ENCODE measurements around the gene ARSH.
"Not testable (repeated sequence)": the region's sequence is repeated elsewhere in the genome, so short reads cannot be mapped to it uniquely, and the experiment has no call there.

Gene ARSH

DNA sequence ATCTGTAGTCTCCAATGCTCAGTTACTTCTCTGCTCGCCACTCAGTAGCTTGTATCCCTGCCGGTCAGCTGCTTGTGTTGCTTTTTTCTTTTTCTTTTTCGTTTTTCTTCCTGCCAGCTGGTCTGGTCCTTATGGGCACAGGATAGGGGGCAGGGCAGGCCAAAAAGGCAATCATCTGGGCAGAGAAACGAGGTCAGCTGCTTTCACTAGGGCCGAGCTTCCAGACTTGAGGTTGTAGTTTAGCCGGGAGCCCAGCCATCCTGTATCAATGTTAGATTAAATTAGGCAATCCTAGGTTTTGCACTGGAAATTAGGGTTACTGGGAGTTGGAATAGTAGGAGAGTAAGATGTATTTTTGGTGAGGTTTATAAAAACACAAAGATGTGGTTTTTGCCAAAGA is 38.3 kb downstream of the ARSH start:
- Histone ChIP-seq H3K9me3 (ENCODE audit: control insufficient read depth in 1 of 2, low read length in 2 of 2) (no peaks in the 10 kb centered on the region), H3K27me3 (ENCODE audit: low read depth, low read length) (no peaks in the 10 kb centered on the region), H3K4me1 (ENCODE audit: control insufficient read depth in 1 of 2, insufficient read depth in 2 of 2, low read length in 2 of 2) (no peaks in the 10 kb centered on the region), H3K27ac (ENCODE audit: low read length) (no peak overlapping the region), H3K36me3 (ENCODE audit: control insufficient read depth in 1 of 2, insufficient read depth in 2 of 2, low read length in 2 of 2) (no peaks in the 10 kb centered on the region), H3K4me3 (ENCODE audit: low read depth in 1 of 2, low read length in 2 of 2) (no peak overlapping the region)

DNA sequence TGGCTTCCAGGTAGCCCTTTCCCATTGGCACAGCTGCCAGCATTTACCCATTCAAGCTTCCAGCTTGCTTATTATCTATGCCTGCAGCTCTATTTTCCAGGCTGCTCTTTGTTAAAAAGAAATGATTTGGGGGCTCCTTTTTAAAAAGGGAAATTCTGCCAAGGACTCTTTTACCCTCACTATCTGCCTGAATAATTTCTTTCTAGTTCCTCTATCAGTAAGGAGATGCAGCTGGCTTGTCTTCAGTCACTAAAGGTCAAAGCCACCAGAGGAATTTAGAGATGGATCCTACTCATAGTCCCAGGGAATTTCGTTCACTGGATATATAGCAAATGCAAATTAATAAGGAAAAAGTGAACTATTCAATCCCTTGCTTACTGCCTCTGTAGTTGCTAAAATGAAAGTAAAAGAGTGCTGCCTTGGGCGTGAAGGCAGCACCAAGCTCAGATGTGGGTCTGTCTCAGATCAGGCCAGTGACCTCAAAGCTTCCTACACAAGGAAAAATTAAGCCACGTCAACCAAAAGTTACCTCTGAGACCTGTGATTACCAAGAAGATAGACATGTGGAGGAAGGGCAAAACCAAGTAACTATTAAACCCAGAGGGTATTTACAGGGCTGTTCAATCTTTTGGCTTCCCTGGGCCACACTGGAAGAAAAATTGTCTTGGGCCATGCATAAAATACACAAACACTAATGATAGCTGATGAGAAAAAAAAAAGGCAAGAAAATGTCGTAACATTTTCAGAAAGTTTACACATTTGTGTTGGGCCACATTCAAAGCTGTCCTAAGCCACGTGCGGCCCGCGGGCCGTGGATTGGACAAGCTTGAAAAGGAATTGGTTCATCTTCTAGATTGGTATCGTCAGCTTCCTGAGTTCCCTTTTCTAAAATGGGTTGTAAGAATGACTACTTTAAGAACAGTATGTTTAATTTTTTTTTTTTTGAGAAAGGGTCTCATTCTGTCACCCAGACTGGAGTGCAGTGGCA is 40.2 kb downstream of the ARSH start:
- Histone ChIP-seq H3K27me3 (ENCODE audit: low read depth, low read length) (no peaks in the 10 kb centered on the region), H3K9me3 (ENCODE audit: control insufficient read depth in 1 of 2, low read length in 2 of 2) (no peaks in the 10 kb centered on the region), H3K4me3 (ENCODE audit: low read depth in 1 of 2, low read length in 2 of 2) (no peak overlapping the region), H3K27ac (ENCODE audit: low read length) (no peak overlapping the region), H3K36me3 (ENCODE audit: control insufficient read depth in 1 of 2, insufficient read depth in 2 of 2, low read length in 2 of 2) (no peaks in the 10 kb centered on the region), H3K4me1 (ENCODE audit: control insufficient read depth in 1 of 2, insufficient read depth in 2 of 2, low read length in 2 of 2) (no peaks in the 10 kb centered on the region)

DNA sequence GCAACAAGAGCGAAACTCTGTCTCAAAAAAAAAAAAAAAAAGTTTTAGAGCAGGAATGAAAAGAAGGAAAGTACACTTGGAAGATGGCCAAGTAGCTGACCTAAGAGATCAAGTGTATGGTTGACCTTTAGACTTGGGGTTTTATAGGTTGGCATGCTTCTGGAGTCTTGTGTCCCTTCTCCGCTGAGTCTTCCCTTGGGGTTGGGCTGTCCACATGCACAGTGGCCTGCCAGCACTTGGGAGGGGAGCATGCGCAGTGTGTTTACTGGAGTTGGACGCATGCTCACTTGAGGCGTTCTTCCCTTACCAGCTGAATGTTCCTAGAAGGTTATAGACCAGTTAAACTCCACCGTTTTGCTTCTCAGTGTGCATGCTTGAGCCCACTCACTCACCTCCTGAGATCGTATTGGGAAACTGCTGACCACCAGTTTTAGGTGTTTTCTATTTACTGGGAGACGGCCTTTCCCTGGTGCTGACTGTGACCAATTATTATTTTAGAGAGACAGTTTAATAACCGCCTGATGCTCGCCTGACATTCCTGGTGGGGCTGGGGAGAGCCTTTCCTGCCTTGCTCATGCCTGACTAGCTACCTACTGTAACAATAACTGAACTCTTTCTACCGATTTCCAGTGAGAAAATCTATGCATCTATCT is 44.3 kb downstream of the ARSH start:
- H3K4me3 ChIP-seq (ENCODE audit: low read depth in 1 of 2, low read length in 2 of 2); H3K36me3 ChIP-seq (ENCODE audit: control insufficient read depth in 1 of 2, insufficient read depth in 2 of 2, low read length in 2 of 2); H3K27me3 ChIP-seq (ENCODE audit: low read depth, low read length); H3K27ac ChIP-seq (ENCODE audit: low read length); H3K4me1 ChIP-seq (ENCODE audit: control insufficient read depth in 1 of 2, insufficient read depth in 2 of 2, low read length in 2 of 2); H3K9me3 ChIP-seq (ENCODE audit: control insufficient read depth in 1 of 2, low read length in 2 of 2): not testable (repeated sequence)

DNA sequence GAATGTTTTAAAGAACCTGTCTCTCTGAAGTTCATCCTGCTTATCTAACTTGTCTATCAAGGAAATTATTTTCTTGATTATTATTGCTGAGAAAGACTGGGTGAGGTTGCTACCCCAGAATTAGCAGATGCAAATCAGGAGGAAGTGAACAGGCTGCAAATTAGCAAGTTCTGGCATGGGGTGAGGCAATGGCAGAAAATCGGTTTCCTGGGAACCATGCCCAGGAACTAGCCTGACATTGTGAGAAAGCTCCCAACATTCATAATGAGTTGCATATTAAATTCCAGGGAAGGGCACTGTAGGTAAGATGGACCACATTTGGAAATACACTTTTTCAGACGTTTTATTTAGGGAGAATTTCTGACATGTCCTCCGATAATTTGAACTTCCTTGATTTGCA is 46.5 kb downstream of the ARSH start:
- no peak overlapping the region for H3K4me3 ChIP-seq (ENCODE audit: low read depth in 1 of 2, low read length in 2 of 2)
- no peak overlapping the region for H3K27ac ChIP-seq (ENCODE audit: low read length)
- no peaks in the 10 kb centered on the region for H3K36me3 ChIP-seq (ENCODE audit: control insufficient read depth in 1 of 2, insufficient read depth in 2 of 2, low read length in 2 of 2)
- H3K4me1 ChIP-seq (ENCODE audit: control insufficient read depth in 1 of 2, insufficient read depth in 2 of 2, low read length in 2 of 2) = no peaks in the 10 kb centered on the region
- no peaks in the 10 kb centered on the region for H3K9me3 ChIP-seq (ENCODE audit: control insufficient read depth in 1 of 2, low read length in 2 of 2)
- H3K27me3 ChIP-seq (ENCODE audit: low read depth, low read length) = no peaks in the 10 kb centered on the region

DNA sequence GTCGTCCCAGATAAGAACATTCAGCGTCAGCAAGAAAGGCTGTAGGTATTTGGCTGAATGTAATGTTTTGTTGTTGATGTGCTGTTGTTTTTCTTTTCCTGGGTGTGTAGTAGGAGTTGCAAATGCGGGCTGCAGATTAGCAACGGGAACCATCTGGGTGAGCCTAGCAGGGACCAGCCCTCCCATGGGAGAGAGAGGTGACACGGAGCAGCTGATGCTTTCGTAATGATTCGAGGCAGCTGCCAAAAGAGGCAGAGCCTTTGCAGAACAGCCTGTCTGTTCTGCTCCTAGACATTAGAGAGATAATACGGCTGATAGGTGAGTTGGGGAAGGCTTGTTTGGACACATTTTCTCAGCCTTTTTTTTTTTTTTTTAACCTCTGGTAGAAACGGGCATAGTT is 60.2 kb downstream of the ARSH start:
- no peak overlapping the region for H3K4me3 ChIP-seq (ENCODE audit: low read depth in 1 of 2, low read length in 2 of 2)

DNA sequence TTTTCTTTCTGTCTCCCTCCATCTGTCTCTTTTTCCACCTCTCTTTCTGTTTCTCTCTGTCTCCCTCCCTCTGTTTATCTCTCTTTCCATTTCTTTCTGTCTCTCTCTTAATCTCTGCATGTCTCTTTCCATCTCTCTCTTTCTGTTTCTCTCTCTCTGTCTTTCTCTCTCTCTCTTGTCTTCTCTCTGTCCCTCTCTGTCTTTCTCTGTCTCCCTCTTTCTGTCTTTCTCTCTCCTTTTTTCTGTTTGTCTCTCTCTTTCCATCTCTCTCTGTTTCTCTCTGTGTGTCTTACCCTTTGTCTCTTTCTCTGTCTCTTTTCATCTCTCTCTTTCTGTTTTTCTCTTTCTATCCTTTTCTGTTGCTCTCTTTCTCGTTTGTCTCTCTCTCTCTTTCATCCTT is 69.6 kb downstream of the ARSH start:
- Histone ChIP-seq H3K27ac (ENCODE audit: low read length) (no peak overlapping the region), H3K4me3 (ENCODE audit: low read depth in 1 of 2, low read length in 2 of 2) (no peak overlapping the region), H3K9me3 (ENCODE audit: control insufficient read depth in 1 of 2, low read length in 2 of 2) (no peaks in the 10 kb centered on the region), H3K27me3 (ENCODE audit: low read depth, low read length) (no peaks in the 10 kb centered on the region), H3K36me3 (ENCODE audit: control insufficient read depth in 1 of 2, insufficient read depth in 2 of 2, low read length in 2 of 2) (no peaks in the 10 kb centered on the region), H3K4me1 (ENCODE audit: control insufficient read depth in 1 of 2, insufficient read depth in 2 of 2, low read length in 2 of 2) (no peaks in the 10 kb centered on the region)

More for the DNA sequence above, 60.2 kb downstream of the ARSH start:
- Histone ChIP-seq H3K27me3 (ENCODE audit: low read depth, low read length) (no peaks in the 10 kb centered on the region), H3K4me1 (ENCODE audit: control insufficient read depth in 1 of 2, insufficient read depth in 2 of 2, low read length in 2 of 2) (no peaks in the 10 kb centered on the region), H3K9me3 (ENCODE audit: control insufficient read depth in 1 of 2, low read length in 2 of 2) (no peaks in the 10 kb centered on the region), H3K27ac (ENCODE audit: low read length) (no peak overlapping the region), H3K36me3 (ENCODE audit: control insufficient read depth in 1 of 2, insufficient read depth in 2 of 2, low read length in 2 of 2) (no peaks in the 10 kb centered on the region)

DNA sequence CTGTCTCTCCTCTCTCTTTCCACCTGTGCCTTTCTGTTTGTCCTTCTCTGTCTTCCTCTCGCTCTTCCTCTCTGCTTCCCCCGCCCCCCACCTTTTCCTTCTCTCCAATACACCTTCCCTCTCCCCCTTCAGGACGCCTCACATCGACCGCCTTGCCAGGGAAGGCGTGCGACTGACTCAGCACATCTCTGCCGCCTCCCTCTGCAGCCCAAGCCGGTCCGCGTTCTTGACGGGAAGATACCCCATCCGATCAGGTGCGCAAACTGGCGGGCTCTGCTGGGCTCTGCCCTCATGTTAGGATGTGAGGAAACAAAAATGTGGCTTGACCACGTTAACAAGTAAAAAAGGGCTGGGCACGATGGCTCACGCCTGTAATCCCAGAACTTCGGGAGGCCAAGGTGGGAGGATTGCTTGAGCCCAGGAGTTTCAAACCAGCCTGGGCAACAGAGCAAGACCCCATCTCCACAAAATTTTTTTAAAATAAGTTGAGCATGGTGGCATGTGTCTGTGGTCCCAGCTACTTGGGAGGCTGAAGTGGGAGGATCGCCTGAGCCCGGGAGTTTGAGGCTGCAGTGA is 70.2 kb downstream of the ARSH start:
- no peak overlapping the region for H3K27ac ChIP-seq (ENCODE audit: low read length)
- no peaks in the 10 kb centered on the region for H3K9me3 ChIP-seq (ENCODE audit: control insufficient read depth in 1 of 2, low read length in 2 of 2)
- H3K4me3 ChIP-seq (ENCODE audit: low read depth in 1 of 2, low read length in 2 of 2) = no peak overlapping the region
- H3K36me3 ChIP-seq (ENCODE audit: control insufficient read depth in 1 of 2, insufficient read depth in 2 of 2, low read length in 2 of 2) = no peaks in the 10 kb centered on the region
- H3K27me3 ChIP-seq (ENCODE audit: low read depth, low read length) = no peaks in the 10 kb centered on the region
- H3K4me1 ChIP-seq (ENCODE audit: control insufficient read depth in 1 of 2, insufficient read depth in 2 of 2, low read length in 2 of 2) = no peaks in the 10 kb centered on the region

Measured in muscle layer of duodenum (tissue), 2 donors.